ENCODE results near the gene GABRB3. TPM values are rescaled to one million over a fixed set of nuclear protein-coding genes. Genes with fewer than 3 reads are reported as not detected.
"Not testable (repeated sequence)": the region's sequence is repeated elsewhere in the genome, so short reads cannot be mapped to it uniquely, and the experiment has no call there.

GABRB3 gene
- polyA plus RNA-seq, 1 donor (not counting 4 experiments of a cell fraction or from before 2014, with no cell fraction given), result 0.81 TPM

- Histone ChIP-seq H4K20me1 (ENCODE audit: control insufficient read depth, extremely low read depth, insufficient read depth, low read length) (no peaks in the 10 kb centered on the region), H3K9me3 (ENCODE audit: control insufficient read depth, low read depth, low read length) (peaks cover 6% of the 10 kb centered on the region), H3K79me2 (ENCODE audit: control insufficient read depth, insufficient read depth, low read length) (no peaks in the 10 kb centered on the region), H2AFZ (ENCODE audit: control insufficient read depth, low read length) (no peak overlapping the region), H3K27me3 (ENCODE audit: control insufficient read depth, extremely low read depth, insufficient read depth, low read length) (no peaks in the 10 kb centered on the region), H3K4me3 (ENCODE audit: control insufficient read depth in 2 of 3, extremely low read depth in 1 of 3, insufficient read depth in 2 of 3, low read depth in 1 of 3, low read length in 3 of 3) (no peak overlapping the region), H3K9ac (ENCODE audit: control insufficient read depth, extremely low read depth, insufficient read depth, low read length) (no peak overlapping the region), H3K4me2 (ENCODE audit: control insufficient read depth, extremely low read depth, insufficient read depth, low read depth, low read length) (no peak overlapping the region), H3K4me1 (ENCODE audit: control insufficient read depth, extremely low read depth, insufficient read depth, low read length) (no peaks in the 10 kb centered on the region), H3K36me3 (ENCODE audit: control insufficient read depth in 2 of 2, extremely low read depth in 1 of 2, insufficient read depth in 2 of 2, low read length in 2 of 2) (no peaks in the 10 kb centered on the region), H3K27ac (ENCODE audit: control insufficient read depth, insufficient read depth, low read length) (no peak overlapping the region), H3K9me1 (ENCODE audit: control insufficient read depth, extremely low read depth, insufficient read depth, low read length) (no peaks in the 10 kb centered on the region)
- DNase-seq (ENCODE audit: low read depth, low spot score), result no peak
- FAIRE-seq, result no peak
- TF ChIP-seq EZH2 (IDR thresholded peaks at IDR 0.05; ENCODE audit: low read length), result no peak
- TF ChIP-seq, protein P1, sequence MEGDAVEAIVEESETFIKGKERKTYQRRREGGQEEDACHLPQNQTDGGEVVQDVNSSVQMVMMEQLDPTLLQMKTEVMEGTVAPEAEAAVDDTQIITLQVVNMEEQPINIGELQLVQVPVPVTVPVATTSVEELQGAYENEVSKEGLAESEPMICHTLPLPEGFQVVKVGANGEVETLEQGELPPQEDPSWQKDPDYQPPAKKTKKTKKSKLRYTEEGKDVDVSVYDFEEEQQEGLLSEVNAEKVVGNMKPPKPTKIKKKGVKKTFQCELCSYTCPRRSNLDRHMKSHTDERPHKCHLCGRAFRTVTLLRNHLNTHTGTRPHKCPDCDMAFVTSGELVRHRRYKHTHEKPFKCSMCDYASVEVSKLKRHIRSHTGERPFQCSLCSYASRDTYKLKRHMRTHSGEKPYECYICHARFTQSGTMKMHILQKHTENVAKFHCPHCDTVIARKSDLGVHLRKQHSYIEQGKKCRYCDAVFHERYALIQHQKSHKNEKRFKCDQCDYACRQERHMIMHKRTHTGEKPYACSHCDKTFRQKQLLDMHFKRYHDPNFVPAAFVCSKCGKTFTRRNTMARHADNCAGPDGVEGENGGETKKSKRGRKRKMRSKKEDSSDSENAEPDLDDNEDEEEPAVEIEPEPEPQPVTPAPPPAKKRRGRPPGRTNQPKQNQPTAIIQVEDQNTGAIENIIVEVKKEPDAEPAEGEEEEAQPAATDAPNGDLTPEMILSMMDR (optimal IDR thresholded peaks at IDR 0.05 in 1 of 3, IDR thresholded peaks at IDR 0.05 in 1 of 3, conservative IDR thresholded peaks at IDR 0.05 in 1 of 3; ENCODE audit: extremely low read depth in 1 of 3, insufficient read depth in 2 of 3, low read length in 3 of 3), result no peak
- dilution Hi-C loops (cut with MboI; ENCODE audit: extremely low pct_ligation_motif_present, low sequenced_read_pairs), result no loop called here
Observed at GRCh38 chr15:26720546-26720945, 52.3 kb downstream of the GABRB3 start.

DNA sequence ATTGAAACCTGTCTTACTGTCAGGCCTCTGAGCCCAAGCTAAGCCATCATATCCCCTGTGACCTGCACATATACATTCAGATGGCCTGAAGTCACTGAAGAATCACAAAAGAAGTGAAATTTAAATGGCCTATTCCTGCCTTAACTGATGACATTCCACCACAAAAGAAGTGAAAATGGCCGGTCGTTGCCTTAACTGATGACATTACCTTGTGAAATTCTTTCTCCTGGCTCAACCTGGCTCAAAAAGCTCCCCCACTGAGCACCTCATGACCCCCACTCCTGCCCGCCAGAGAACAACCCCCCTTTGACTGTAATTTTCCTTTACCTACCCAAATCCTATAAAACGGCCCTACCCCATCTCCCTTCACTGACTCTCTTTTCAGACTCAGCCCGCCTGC, 53.0 kb downstream of the GABRB3 start:
- not testable (repeated sequence) for FAIRE-seq

GRCh38 chr15:26716069-26716468, 56.8 kb downstream of the GABRB3 start:
- Histone ChIP-seq H3K36me3 (ENCODE audit: control insufficient read depth in 2 of 2, extremely low read depth in 1 of 2, insufficient read depth in 2 of 2, low read length in 2 of 2) (no peaks in the 10 kb centered on the region), H2AFZ (ENCODE audit: control insufficient read depth, low read length) (no peak overlapping the region), H3K9me1 (ENCODE audit: control insufficient read depth, extremely low read depth, insufficient read depth, low read length) (no peaks in the 10 kb centered on the region), H3K9ac (ENCODE audit: control insufficient read depth, extremely low read depth, insufficient read depth, low read length) (no peak overlapping the region), H3K27ac (ENCODE audit: control insufficient read depth, insufficient read depth, low read length) (no peak overlapping the region), H3K27me3 (ENCODE audit: control insufficient read depth, extremely low read depth, insufficient read depth, low read length) (no peaks in the 10 kb centered on the region), H3K79me2 (ENCODE audit: control insufficient read depth, insufficient read depth, low read length) (no peaks in the 10 kb centered on the region), H3K4me1 (ENCODE audit: control insufficient read depth, extremely low read depth, insufficient read depth, low read length) (no peaks in the 10 kb centered on the region), H3K4me3 (ENCODE audit: control insufficient read depth in 2 of 3, extremely low read depth in 1 of 3, insufficient read depth in 2 of 3, low read depth in 1 of 3, low read length in 3 of 3) (no peak overlapping the region), H3K9me3 (ENCODE audit: control insufficient read depth, low read depth, low read length) (peaks cover 14% of the 10 kb centered on the region), H4K20me1 (ENCODE audit: control insufficient read depth, extremely low read depth, insufficient read depth, low read length) (no peaks in the 10 kb centered on the region), H3K4me2 (ENCODE audit: control insufficient read depth, extremely low read depth, insufficient read depth, low read depth, low read length) (no peak overlapping the region)
- TF ChIP-seq, protein P1 (optimal IDR thresholded peaks at IDR 0.05 in 1 of 3, IDR thresholded peaks at IDR 0.05 in 1 of 3, conservative IDR thresholded peaks at IDR 0.05 in 1 of 3; ENCODE audit: extremely low read depth in 1 of 3, insufficient read depth in 2 of 3, low read length in 3 of 3), result no peak
- no peak for TF ChIP-seq EZH2 (IDR thresholded peaks at IDR 0.05; ENCODE audit: low read length)
- dilution Hi-C loops (cut with MboI; ENCODE audit: extremely low pct_ligation_motif_present, low sequenced_read_pairs), result no loop called here
- FAIRE-seq, result no peak
- no peak for DNase-seq (ENCODE audit: low read depth, low spot score)

More for the DNA sequence above, 53.0 kb downstream of the GABRB3 start:
- H3K9me1 ChIP-seq (ENCODE audit: control insufficient read depth, extremely low read depth, insufficient read depth, low read length); H3K9ac ChIP-seq (ENCODE audit: control insufficient read depth, extremely low read depth, insufficient read depth, low read length); H3K27ac ChIP-seq (ENCODE audit: control insufficient read depth, insufficient read depth, low read length); H3K4me1 ChIP-seq (ENCODE audit: control insufficient read depth, extremely low read depth, insufficient read depth, low read length); dilution Hi-C loops (cut with MboI; ENCODE audit: extremely low pct_ligation_motif_present, low sequenced_read_pairs); H4K20me1 ChIP-seq (ENCODE audit: control insufficient read depth, extremely low read depth, insufficient read depth, low read length); H3K79me2 ChIP-seq (ENCODE audit: control insufficient read depth, insufficient read depth, low read length); H3K27me3 ChIP-seq (ENCODE audit: control insufficient read depth, extremely low read depth, insufficient read depth, low read length); DNase-seq (ENCODE audit: low read depth, low spot score); H3K4me2 ChIP-seq (ENCODE audit: control insufficient read depth, extremely low read depth, insufficient read depth, low read depth, low read length); H3K9me3 ChIP-seq (ENCODE audit: control insufficient read depth, low read depth, low read length); H3K36me3 ChIP-seq (ENCODE audit: control insufficient read depth in 2 of 2, extremely low read depth in 1 of 2, insufficient read depth in 2 of 2, low read length in 2 of 2); H3K4me3 ChIP-seq (ENCODE audit: control insufficient read depth in 2 of 3, extremely low read depth in 1 of 3, insufficient read depth in 2 of 3, low read depth in 1 of 3, low read length in 3 of 3); H2AFZ ChIP-seq (ENCODE audit: control insufficient read depth, low read length): not testable (repeated sequence)
